ENCODE measurements around the gene ARHGDIA.
A peak's percentile ranks its signal among the peaks of the same experiment; 100 is the strongest.

DNA sequence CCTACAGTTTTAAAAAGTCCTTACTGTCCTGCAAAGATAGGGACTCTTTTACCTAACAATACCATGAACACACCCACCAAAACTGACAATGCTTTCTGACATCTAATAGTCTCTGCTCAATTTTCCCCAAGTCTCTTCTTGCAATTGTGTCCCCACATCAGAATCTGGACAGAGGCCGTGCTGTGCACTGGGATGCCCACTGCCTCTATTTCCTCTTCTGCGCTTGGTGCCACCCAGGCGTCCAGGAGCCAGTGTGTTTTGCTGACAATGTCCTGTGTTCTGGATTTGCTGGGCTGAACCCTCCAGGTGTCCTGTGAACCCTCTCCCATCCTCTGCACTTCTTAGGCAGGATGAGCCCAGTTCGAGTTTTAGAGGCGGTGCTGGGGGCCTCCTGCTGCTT is 6.4 kb upstream of the ARHGDIA start:
- no peak for TF ChIP-seq RFX5 (IDR thresholded peaks at IDR 0.05; ENCODE audit: borderline replicate concordance, low read depth, low read length)
- TF ChIP-seq, protein P1, sequence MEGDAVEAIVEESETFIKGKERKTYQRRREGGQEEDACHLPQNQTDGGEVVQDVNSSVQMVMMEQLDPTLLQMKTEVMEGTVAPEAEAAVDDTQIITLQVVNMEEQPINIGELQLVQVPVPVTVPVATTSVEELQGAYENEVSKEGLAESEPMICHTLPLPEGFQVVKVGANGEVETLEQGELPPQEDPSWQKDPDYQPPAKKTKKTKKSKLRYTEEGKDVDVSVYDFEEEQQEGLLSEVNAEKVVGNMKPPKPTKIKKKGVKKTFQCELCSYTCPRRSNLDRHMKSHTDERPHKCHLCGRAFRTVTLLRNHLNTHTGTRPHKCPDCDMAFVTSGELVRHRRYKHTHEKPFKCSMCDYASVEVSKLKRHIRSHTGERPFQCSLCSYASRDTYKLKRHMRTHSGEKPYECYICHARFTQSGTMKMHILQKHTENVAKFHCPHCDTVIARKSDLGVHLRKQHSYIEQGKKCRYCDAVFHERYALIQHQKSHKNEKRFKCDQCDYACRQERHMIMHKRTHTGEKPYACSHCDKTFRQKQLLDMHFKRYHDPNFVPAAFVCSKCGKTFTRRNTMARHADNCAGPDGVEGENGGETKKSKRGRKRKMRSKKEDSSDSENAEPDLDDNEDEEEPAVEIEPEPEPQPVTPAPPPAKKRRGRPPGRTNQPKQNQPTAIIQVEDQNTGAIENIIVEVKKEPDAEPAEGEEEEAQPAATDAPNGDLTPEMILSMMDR (IDR thresholded peaks at IDR 0.05; ENCODE audit: control extremely low read depth in 1 of 3, insufficient read depth in 1 of 3, low read depth in 1 of 3, low read length in 3 of 3): no peak
- no peak for TF ChIP-seq POLR2A (IDR thresholded peaks at IDR 0.05; ENCODE audit: control extremely low read depth in 1 of 2, low read depth in 2 of 2, low read length in 2 of 2)
- TF ChIP-seq, protein P2, sequence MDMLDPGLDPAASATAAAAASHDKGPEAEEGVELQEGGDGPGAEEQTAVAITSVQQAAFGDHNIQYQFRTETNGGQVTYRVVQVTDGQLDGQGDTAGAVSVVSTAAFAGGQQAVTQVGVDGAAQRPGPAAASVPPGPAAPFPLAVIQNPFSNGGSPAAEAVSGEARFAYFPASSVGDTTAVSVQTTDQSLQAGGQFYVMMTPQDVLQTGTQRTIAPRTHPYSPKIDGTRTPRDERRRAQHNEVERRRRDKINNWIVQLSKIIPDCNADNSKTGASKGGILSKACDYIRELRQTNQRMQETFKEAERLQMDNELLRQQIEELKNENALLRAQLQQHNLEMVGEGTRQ (IDR thresholded peaks at IDR 0.05; ENCODE audit: low read length): no peak
- TF ChIP-seq POLR2AphosphoS5 (IDR thresholded peaks at IDR 0.05; ENCODE audit: low read depth, low read length): 0 out of 2 replicates have a peak, but pooled peaks have one; percentile 30
- no peak for TF ChIP-seq RNF2 (IDR thresholded peaks at IDR 0.05; ENCODE audit: borderline replicate concordance, low read depth, low read length, missing control alignments, poor library complexity, severe bottlenecking)
- no peak for TF ChIP-seq ASH2L (IDR thresholded peaks at IDR 0.05; ENCODE audit: low read length)
- TF ChIP-seq SP4 (IDR thresholded peaks at IDR 0.05; ENCODE audit: low read length): no peak
- TF ChIP-seq CEBPB (IDR thresholded peaks at IDR 0.05; ENCODE audit: low read depth, low read length): no peak
- TF ChIP-seq TAF1 (IDR thresholded peaks at IDR 0.05; ENCODE audit: low read depth, low read length): no peak
- TF ChIP-seq RAD21 (IDR thresholded peaks at IDR 0.05 in 1 of 2, conservative IDR thresholded peaks at IDR 0.05 in 1 of 2; ENCODE audit: low read depth in 2 of 2, low read length in 2 of 2): no peak
- TF ChIP-seq CREB1 (IDR thresholded peaks at IDR 0.05): no peak
